Stimulated activated CD4-positive, alpha-beta T cell treated with anti-CD3 and anti-CD28 coated beads, Interleukin-2, amount 100 ng/mL, for 4 hours (primary cell): Measurements from ENCODE around the gene RAB3GAP2.
"Not testable (repeated sequence)": the region's sequence is repeated elsewhere in the genome, so short reads cannot be mapped to it uniquely, and the experiment has no call there.

ENCODE experiments used
- DNase-seq: peaks from one replicate; pipeline ENCODE4 v3.0.0-alpha.2; 2020; ENCODE audit warnings: low read depth

Gene RAB3GAP2

DNA sequence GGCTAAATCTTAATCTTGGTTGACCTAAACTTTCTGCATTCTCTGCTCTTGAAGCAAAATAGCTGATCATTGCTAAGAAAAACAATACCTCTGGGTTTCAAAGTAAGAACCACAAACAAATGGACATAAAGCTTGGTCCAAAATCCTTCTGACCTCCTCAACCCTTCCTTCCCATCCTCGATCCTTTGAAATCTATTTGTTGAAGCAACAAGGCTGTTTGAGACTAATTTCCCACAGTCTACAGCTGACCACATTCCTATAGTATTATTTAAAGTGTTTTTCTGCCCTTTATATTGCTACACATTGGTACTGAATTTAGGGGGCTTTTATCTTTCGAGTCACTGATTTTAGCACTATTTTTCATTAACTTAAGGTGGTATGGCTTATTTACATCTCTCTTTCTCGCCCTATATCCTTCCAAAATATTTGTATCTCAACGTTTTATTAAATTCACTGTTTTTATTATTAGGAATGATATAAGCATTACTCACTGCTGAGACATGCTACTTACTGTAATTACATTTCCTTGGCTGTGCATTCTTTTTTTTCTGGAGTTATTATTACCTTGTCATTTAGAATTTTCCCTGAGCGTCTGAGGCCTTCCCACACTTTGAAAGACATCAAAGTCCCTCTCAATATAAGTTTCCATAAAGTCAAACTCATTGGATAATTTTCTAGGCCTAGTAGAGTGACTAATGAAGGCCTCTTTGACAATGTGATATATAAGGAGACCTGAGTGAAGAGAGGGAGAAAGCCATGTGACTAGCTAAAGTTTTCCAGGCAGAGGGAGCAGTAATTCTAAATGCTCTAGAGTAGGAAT, 73.9 kb downstream of the RAB3GAP2 start:
- no peak for DNase-seq

DNA sequence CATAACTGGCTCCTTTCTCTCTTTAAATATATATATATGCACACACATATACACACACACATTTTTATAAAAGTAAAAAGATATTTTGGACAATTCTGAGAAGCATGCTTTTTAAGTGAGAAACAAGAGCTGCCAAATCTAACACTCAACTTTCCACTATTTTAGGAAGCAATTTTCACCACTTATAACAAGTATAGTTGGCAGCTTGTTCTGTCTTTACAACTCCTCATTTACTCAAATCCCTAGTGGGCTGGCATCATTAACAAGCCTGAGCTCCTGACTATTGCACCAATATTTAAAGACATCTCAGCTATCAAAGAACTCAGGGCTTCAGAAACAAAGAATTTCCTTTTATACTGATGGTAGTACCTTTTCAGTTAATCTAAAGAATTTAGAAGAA, 76.6 kb downstream of the RAB3GAP2 start:
- no peak for DNase-seq

GRCh38 chr1:220189750-220190347, 82.4 kb downstream of the RAB3GAP2 start:
- DNase-seq = no peak

GRCh38 chr1:220188538-220188937, 83.7 kb downstream of the RAB3GAP2 start:
- DNase-seq = no peak

DNA sequence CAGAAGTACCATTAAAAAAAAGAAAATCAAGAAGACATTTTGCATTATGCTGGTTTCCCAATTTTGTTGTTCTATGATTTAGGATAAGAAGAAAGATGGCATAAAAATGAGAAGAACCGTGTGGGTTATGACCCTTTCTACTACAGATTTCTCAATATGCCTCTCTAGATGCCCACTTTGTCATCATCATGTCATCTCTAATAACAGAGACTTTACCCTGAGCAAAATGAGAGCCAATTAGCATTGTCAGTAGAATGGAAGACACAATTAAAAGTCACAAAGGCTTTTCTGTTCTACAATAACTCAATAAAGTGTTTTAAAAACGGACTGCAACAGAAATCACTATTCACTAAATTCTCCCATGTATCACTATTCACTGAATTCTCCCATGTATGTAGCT, 85.5 kb downstream of the RAB3GAP2 start:
- DNase-seq = no peak

DNA sequence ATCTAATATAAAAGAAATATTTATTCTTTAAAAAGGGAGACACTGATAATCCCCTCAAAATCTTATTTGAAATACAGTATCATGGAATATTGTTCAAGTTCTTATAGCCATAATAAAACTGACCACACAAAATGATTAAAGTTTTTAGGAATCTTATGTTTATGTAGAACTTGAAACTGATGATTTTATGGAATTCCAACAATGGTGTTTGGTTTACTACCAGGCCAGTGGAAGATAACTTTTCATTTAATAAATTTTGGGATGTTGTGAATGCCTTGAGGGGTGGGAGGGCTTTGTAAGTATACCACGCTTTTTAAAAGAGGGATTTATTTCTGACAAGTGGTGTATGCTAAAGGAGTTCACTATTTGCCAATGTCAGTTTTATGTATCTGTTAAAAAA, 87.7 kb downstream of the RAB3GAP2 start:
- DNase-seq = no peak

DNA sequence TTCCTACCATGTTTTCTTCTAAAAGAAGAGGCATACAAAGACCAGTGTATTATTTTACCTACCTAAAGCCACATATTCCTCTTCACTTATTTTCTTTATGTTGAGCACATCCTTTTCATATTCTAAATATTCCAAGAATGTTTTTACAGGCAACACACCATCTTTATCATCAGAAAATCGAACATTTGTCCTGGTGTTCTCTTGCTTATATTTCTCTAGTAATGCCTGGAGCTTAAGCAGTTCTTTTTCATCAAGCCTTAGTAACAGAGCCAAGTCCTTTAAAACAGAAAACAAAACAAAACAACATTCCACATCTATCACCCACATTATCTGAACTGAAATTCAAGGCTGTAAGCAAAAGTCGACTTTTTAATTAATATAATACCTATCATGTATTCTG, 89.6 kb downstream of the RAB3GAP2 start:
- DNase-seq = no peak

- DNase-seq = no peak
These were observed 90.1 kb downstream of the RAB3GAP2 start for GRCh38 chr1:220182111-220182510.

DNA sequence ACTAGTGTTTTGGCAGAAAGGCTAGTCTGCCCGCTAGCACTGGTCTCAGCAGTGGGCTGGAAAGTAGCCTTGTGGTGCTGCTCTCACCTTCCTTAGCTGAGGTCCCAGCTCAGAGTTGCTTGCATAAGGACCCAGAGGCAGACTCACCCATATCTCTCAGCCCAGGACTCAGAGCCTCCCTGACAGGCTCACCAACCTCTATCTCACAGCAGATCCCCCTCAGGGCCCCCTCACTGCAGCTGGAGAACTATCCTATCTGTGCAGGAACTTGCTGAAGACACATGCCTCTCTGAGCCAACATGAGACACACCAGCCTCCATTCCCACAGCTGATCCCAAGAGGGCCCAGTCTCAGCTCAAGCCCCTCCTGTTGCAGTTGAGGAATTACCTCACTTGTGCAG, 95.7 kb downstream of the RAB3GAP2 start:
- no peak for DNase-seq

GRCh38 chr1:220170836-220171526, 101.3 kb downstream of the RAB3GAP2 start:
- DNase-seq = no peak

DNA sequence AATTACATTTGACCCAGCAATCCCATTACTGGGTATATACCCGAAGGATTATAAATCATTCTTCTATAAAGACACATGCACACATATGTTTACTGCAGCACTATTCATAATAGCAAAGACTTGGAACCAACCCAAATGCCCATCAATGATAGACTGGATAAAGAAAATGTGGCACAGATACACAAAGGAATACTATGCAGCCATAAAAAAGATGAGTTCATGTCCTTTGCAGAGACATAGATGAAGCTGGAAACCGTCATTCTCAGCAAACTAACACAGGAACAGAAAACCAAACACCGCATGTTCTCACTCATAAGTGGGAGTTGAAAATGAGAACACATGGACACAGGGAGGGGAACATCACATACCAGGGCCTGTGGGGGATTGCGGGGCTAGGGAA, 102.4 kb downstream of the RAB3GAP2 start:
- DNase-seq = not testable (repeated sequence)

- DNase-seq = no peak
These were observed 105.4 kb downstream of the RAB3GAP2 start for GRCh38 chr1:220166853-220167252.

GRCh38 chr1:220164517-220164916, 107.7 kb downstream of the RAB3GAP2 start:
- DNase-seq = no peak

GRCh38 chr1:220164116-220164515, 108.1 kb downstream of the RAB3GAP2 start:
- DNase-seq = no peak

GRCh38 chr1:220160027-220160426, 112.2 kb downstream of the RAB3GAP2 start:
- DNase-seq = no peak

DNA sequence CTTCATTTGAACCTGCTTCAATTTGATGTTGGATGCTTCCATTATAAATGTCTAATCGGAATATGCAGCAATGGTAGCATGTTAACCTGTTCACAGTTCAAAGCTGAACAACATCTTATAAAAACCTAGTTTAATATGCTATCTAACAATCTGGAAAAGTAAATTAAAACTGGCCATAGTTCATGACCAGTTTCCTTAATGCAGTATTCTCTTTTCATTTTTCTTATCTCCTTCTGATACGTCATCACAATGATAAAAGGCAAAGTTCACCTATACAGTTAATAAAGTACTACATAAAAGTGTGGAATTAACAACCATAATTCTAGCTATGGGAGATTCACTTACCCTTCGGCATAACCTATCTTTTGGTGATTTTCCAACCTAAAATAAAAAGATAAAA, 113.2 kb downstream of the RAB3GAP2 start:
- no peak for DNase-seq

DNA sequence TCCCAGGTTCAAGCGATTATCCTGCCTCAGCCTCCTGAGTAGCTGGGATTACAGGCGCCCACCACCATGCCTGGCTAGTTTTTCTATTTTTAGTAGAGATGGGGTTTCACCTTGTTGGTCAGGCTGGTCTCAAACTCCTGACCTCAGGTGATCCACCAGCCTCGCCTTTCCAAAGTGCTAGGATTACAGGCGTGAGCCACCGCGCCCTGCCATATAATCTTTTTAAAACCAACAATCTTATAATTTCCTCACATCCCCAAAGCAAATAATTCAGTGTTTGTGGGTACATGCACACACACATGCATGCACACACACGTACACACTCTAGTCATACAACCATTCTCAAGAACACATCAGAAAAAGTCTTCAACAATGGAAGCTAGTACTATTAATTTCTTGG, 113.7 kb downstream of the RAB3GAP2 start:
- DNase-seq = not testable (repeated sequence)

- DNase-seq = no peak
These were observed 114.5 kb downstream of the RAB3GAP2 start for GRCh38 chr1:220157738-220158137.

- DNase-seq = no peak
These were observed 115.6 kb downstream of the RAB3GAP2 start for GRCh38 chr1:220156620-220157146.

- no peak for DNase-seq
These were observed 119.1 kb downstream of the RAB3GAP2 start for GRCh38 chr1:220153147-220153546.

DNA sequence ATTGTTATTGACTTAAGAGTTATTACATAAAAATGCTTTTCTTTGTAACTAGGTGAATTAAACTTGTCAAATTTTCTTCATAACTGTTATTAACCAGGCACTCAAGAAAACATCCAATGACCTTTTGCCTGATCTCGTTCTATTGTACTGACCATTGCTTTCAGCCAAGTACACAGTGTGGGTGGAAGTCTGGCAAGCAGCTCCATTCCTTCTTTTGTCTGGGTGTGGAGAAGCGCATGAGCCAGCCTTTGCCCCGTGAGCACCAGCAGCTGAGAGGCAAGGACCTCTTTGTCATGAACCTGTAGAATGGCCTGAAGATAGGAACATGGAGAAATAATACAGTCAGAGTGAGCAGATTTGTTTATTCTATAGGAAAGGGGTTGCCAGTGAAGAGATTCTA, 120.8 kb downstream of the RAB3GAP2 start:
- DNase-seq = no peak

DNA sequence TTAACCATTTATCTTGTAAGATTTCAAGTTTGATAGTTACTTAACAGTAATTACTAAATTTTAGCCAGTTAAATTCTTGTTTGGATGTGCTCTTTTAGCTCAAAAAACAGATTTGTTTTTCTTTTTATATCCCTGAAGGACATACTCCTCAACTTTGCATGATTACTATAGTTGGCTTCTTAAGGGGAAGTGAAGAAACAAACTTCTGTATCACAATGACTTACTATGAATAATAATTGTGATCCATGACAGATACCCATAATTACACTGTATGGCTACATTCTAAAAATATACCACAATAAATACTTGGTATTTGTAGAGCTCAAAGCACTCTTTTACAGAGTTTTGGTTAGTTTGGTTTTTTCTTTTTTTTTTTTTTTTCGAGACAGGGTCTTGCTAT, 122.5 kb downstream of the RAB3GAP2 start:
- no peak for DNase-seq

GRCh38 chr1:220144051-220144450, 128.2 kb downstream of the RAB3GAP2 start:
- no peak for DNase-seq
